GM18498 (cell line): ENCODE measurements around the gene SART3.
"Not testable (repeated sequence)": the region's sequence is repeated elsewhere in the genome, so short reads cannot be mapped to it uniquely, and the experiment has no call there.

ENCODE experiments used
- ATAC-seq: cut with Tn5 transposase; IDR thresholded peaks from one replicate; pipeline ENCODE4 v1.9.1; 2021; ENCODE audit warnings: mild to moderate bottlenecking, moderate library complexity; ENCODE audit not compliant: unreplicated experiment

Gene SART3

DNA sequence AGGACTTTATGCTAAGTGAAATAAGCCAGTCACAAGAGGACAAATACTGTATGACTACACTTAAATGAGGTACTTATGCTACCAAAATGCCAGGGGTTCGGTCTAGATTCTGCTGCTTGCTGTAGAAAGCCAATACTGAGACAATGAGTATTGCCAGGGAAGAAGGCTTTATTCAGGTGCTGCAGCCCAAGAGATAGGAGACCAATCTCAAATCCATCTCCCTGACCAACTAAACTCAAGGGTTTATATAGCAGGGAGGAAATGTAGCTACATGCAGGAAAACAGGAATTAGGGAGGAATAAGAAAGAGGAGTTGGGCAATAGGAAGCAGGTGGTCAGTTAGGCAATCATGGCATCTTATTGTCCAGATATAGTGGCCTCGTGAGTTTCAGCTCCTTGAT, 58.1 kb downstream of the SART3 start:
- ATAC-seq = no peak

DNA sequence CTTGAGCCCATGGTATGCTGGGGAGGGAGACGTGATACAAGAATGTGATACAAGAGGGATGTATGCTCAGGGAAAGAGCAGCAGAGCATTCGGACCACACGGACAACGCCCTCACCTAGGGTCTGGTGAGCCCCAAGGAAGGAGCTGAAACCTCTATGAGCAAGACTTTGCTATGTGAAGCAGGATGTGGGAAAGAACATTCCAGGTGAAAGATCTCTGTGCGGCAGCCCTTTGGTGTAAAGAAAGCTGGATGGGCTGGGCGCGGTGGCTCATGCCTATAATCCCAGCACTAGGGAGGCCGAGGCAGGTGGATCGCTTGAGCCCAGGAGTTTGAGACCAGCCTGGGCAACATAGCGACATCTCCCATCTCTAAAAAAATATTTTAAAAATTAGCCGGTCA, 62.8 kb downstream of the SART3 start:
- ATAC-seq = no peak

DNA sequence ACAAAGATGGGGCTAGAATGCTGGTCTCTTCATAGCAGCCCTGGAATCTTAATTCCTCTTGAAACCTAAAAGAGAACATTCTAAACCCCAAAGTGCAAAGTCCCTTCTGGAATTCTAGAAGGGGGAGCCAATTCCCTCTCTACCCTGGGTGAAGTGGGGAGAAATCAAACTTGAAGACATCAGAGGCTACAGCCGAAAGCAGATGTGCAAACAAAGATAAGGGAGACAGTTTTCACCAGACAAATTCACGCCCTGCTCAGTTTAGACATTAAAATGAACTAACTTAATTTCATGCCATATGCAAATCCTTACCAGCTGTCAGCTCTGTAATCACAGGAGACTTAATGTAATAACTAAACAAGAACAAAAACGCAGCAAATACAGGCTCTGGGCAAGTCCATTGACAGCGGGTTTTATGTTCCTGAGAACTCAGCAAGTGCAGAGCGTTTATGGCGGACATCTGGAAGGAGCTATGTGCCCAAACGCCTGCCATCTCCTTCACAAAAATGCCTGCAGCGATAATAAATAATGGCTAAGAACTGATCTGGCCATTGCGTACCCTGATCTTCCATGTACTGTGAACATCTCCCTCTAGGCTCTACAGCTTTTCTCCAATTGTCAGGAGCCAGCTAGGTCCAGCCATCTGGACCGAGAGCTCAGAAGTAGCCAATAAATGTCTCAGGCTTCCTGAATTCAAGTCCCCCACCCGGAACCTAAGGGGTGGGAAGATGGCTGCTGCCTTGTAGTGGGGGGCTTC, 65.0 kb downstream of the SART3 start:
- ATAC-seq = no peak

DNA sequence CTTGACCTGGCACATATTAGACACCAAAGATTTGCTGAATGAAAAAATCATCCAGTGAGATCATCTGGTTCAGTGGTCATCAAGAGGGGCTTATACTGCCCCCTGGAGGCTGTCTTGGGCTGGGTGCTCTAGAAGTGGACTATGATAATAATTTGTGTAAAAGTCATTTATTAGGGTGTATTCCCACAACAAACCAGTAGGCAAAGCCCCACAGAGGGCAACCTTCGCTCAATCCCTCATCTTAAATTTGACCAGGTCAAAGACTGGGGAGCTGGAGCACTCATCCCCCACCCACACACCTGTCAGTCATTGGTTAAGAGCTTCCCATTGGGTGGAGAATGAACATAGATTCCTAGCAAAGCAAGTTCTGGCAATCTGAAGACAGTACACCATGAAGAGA, 65.9 kb downstream of the SART3 start:
- no peak for ATAC-seq

DNA sequence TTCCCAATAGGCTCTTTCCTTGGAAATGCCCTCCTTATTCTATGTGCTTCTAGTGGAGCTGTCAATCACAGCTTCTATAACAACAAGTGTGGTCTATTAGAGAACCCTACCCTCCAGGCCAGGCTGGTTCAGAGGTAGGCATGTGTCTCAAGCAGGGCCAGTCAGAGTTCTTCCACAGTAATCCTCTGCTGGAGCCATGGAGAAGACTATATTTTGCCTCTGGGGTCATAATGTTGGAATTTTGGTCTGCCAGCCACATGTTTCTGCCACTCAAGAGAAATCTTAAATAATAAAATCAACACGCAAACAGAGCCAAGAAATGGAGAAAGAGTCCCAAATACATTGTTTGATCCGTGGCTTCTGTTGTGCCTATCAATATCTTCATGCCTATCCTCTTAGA, 69.7 kb downstream of the SART3 start:
- ATAC-seq = no peak

DNA sequence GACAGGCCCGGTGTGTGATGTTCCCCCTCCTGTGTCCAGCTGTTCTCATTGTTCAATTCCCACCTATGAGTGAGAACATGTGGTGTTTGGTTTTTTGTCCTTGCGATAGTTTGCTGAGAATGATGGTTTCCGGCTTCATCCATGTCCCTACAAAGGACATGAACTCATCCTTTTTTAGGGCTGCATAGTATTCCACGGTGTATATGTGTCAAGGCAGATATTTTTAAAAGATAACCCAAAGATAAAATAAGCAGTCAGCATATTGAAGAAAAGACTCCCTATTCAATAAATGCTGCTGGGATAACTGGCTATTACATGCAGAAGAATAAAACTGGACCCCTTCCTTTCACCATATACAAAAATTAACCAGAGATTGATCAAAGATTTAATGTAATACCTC, 73.9 kb downstream of the SART3 start:
- ATAC-seq = not testable (repeated sequence)

DNA sequence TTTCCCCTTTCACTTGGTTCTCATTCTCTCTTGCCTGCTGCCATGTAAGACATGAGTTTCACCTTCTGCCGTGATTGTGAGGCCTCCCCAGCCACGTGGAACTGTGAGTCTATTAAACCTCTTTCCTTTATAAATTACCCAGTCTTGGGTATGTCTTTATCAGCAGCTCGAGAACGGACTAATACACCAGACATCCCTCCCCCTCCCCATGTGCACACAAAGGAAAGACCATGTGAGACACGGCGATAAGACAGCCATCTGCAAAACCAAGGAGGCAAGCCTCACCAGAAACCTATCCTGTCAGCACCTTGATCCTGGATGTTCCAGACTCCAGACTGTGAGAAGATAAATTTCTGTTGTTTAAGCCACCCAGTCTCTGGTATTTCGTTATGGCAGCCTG, 75.6 kb downstream of the SART3 start:
- not testable (repeated sequence) for ATAC-seq

DNA sequence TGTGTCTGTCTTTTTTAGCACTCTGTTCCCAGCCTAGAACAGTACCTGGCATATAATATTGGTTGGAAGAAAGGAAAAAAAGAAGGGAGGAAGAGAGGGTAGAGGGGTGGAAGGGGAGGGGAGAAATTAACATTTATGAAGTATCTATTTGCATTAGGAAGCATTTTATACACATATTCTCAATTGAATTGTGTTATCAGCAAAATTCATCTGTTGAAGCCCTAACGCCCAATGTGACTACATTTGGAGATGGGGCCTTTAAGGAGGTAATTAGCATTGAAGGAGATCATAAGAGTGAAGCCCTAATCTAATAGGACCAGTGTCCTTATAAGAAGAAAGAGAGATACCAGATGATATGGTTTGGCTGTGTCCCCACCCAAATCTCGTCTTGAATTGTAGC, 76.1 kb downstream of the SART3 start:
- ATAC-seq = no peak

DNA sequence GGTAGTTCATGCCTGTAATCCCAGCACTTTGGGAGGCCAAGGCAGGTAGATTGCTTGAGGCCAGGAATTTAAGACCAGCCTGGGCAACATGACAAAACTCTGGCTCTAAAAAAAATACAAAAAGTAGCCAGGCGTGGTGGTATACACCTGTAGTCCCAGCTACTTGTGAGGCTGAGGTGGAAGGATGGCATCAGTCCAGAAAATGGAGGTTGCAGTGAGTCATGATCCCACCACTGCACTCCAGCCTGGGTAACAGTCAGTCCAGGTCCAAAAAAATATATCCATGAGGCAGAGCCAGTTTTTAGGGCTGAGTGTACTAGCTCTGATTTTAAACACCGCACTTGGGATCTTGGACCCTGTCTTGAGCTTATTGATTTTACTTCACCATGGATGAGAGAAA, 76.5 kb downstream of the SART3 start:
- ATAC-seq = no peak

DNA sequence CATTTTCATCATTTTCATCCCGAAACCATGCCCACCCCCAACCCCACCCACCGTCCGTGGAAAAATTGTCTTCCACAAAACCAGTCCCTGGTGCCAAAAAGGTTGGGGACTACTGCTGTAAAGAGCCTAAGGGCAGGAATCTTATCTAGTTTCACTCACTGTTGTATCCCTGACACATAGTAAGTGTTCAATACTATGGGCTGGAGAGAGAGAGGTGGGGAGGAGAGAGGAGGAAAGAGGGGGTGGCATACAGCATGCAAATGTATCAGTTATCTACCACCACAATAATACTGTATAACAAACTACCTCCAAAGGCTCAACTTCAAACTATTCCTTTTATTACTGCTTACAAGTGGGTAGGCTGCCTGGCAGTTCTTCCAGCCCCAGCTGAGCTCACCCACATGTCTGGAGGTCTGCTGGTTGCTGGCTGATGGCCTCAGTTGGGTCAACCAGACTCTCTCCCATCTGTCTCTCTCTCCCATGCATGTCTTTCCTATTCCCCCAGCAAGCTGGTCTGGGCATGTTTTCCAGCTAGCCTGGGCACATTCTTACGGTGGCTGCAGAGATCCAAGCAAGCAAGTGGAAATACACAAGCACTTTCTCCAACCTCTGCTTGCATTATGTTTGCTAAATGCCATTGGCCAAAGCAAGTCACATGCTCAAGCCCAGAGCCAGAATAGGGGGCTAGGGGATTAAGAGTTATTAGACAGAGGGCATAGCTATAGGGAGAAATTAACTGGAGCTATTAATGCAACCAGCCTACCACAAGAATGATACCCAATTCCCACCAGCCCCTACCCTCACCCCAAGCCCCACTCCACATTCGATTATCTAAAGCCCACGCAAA, 77.5 kb downstream of the SART3 start:
- no peak for ATAC-seq

DNA sequence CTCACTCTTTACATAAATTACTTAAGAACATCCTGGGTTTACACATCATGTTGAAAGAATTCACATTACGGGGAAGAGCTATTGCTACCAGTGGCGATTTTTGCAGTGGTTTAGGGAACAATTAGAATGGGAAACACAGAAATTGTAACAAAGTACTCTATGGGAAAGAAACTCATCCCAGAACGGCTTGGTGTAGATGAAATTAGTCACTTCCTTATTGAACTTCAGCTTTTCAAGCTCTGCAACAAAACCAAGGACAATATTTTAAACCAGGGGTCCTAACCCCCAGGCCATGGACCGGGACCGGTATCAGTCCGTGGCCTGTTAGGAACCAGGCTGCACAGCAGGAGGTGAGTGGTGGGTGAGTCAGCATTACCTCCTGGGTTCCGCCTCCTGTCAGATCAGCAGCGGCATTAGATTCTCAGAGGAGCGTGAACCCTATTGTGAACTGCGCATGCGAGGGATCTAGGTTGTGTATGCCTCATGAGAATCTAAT, 78.2 kb downstream of the SART3 start:
- ATAC-seq = no peak

DNA sequence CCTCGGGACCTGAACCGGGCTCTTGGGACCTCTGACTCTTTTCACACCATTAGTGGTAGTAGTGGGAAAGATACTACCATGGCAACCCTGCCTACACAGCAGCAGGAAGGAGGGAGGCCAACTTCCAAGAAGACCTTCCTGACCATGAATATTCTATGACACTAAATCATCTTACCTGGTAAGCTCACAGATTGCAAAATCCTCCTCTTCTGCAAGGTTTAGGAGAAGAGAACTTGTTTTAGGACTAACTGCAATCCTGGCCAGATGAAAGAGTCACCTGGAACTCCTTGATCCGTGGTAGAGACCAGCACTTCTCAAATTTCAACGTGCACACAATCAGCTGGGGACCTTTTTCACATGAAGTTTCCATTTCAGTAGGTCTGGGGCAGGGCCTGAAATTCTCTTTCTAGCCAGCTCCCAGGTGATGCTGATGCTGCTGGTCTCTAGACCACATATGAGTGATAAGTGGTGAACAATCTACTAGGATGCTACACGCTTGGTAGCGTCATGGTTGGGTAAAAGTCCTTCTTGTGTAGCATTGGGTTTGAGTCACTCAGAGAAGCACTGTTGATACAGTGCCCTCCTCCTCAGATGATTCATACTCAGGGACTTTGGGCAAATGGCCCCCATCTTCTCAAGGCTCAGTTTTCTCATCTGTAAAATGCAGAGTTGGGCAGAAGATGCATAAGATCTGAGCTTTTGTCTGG, 81.5 kb downstream of the SART3 start:
- ATAC-seq = no peak

DNA sequence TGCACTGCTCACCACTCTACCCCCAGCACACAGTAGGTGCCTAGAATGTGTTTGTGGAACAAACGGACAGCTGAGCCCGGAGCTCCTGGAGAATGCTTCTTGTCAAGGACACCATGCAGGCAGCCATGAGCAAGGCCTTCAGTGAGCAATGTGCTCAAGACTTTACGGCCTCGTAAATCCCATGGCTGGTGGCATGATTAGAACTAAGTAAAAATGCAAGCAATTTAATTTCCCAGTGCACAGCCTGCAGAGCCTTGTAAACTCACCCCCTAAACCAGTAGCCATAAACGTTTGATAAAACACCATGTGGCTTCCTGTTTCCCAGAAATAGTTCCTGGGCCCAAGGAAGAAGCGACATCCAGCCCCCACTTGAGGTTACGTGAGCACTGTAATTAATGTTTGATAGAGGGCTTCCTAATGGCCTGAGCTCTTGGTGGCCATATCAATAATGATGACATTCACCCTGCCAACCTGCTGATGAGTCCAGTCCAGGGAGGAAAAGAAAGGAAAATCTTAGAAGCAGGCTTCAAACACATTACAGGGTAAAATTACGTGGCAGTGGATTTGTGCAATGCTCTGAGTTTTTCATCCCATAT, 82.3 kb downstream of the SART3 start:
- no peak for ATAC-seq

DNA sequence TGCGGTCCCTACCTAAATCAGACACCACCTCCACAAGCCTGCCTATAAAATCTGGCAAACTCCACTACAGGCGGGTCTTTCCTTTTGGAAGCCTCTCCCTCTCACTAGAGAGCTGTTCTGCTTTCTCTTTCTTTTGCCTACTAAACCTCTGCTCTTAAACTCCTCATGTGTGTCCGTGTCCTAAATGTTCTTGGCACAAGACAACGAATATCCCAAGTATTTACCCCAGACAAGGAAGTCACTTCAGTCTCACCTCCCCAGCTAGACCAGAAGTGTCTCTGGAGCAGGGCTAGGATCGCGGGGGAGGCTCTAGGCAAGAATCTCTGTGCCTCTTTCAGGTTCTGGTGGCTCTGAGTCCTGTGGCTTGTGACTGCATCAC, 83.1 kb downstream of the SART3 start:
- ATAC-seq = no peak

DNA sequence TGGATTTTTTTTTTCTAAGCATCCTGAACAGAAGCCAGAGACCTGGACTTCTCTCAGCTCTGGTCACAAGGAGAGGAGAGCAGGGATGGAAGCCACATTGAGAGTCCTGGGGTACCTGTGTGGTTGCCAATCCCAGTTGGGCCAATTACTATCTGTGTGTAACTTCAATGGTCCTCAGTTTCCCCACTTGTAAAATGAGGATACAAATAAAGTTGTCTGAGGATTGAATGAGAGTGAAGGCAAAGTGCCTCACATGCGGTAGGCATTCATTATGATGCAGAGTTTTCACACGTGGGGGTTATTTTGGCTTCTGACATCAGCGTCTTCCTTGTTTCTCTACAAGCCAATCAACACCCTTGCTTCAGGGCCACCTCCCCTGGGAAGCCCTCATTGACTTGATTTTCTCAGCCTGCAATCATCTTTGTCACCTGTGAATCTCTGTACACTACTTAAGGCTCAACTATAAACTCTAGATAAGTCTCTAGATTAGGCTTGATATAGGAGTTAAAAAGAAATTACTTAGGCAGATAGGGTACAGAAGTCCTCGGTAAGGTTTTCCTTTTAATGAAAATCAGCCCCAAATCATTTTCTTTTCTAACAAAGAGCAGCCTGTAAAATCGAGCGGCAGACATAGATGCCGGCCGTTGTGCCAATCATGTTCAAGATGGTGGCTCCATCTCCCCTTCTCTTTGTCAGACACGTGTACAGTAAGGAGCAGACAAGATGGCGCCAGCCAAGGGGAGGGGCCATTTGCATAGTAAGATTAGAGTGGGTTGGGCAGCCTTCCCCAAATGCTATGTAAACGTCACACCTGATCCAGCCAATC, 83.7 kb downstream of the SART3 start:
- no peak for ATAC-seq

DNA sequence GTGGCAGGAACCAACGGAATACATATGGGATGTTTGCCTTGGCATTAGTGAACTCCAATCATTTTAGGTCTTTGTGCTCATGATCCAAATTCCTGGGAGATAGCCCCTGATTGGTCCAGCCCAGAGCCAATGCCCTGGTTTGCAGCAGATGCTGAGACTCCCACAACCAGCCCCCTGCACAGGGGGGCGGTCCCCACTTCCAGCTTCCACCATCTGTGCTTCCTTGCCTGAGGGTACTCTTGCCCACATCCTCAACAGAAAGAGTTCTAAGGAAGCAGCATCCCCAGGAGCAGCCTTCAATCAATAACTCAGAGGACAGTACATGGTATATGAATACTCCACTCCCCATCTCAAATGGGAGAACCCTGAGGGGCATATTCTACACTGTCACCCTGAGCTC, 85.6 kb downstream of the SART3 start:
- ATAC-seq = no peak

DNA sequence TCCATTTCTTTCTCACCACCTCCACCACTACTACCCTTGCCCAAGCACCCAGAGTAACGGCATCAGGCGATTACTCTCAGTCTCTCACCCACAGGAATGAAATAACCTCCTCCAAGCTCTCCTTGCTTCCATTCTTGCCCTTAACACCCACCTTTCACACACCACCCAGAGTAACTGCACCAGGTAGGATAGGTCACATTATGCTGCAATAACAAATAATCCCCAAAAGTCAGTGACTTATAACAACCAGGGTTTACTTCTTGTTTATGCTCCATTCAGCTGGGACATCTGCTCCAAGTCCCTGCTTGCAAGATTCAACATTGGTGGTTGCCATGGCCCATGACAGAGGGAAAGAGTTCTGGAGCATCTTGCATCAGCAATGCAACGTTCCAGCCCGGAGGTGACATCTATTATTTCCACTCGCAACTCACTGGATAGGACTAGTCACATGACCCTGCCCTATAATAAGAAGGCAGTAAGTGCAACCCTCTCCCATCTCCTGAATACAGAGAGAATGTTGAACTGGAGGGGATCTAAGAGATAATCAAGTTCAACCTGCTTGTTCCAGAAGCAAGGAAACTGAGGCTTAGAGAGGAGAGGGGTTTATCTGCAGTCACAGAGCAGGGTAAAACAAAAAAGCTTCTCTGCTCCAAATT, 87.4 kb downstream of the SART3 start:
- ATAC-seq = no peak
